Nephron (organoid): ENCODE measurements around the gene RNF26.

ENCODE experiments used
- H3K27ac Mint-ChIP-seq, 3 experiments: 2 replicates each; pipeline ENCODE4 v1.8.0; 2020; ENCODE audit warnings: mixed read lengths in 3 of 3, mild to moderate bottlenecking in 2 of 3, moderate library complexity in 1 of 3
- H3K27me3 Mint-ChIP-seq: 2 replicates; pipeline ENCODE4 v1.8.0; 2021; ENCODE audit warnings: low read depth, mild to moderate bottlenecking, moderate library complexity, mixed read lengths
- H3K36me3 Mint-ChIP-seq: 2 replicates; pipeline ENCODE4 v1.8.0; 2020; ENCODE audit warnings: low read depth, mixed read lengths
- H3K4me1 Mint-ChIP-seq: 2 replicates; pipeline ENCODE4 v1.8.0; 2020; ENCODE audit warnings: mixed read lengths
- H3K4me3 Mint-ChIP-seq, 3 experiments: 2 replicates each; pipeline ENCODE4 v1.8.0; 2020; ENCODE audit warnings: mild to moderate bottlenecking in 3 of 3, mixed read lengths in 3 of 3, moderate library complexity in 2 of 3
- H3K9me3 Mint-ChIP-seq: 2 replicates; pipeline ENCODE4 v1.8.0; 2020; ENCODE audit warnings: mixed read lengths
- TF ChIP-seq, protein P1 (sequence below), 3 experiments: fragments of 200-600 bp; sonication (generic); IDR thresholded peaks; one replicate each; pipeline ENCODE4 v1.5.0; 2021; ENCODE audit warnings: antibody characterized with exemption in 3 of 3; ENCODE audit not compliant: unreplicated experiment in 3 of 3

Gene RNF26

DNA sequence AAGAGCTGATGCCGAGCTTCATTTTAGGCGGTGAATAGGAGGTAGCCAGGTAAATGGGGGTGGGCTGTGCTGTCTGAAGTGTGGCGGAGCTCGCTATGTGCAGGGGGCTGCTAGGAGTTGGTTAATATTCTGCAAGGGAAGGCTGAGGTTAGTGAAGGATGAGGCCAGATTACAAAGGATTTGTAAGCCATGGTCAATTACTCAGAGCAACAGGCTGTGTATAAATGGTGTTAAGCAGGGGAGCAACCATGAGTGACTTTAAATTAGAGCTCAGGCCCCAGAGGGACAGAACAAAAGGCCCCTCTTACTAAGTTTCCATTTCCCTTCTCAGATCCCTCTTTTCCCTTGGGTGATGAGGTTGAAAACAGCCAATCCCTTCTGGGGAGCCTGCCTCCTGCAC, 10.1 kb upstream of the RNF26 start:
- Mint-ChIP-seq H3K27ac (peak overlapping the region; percentile 6 to 40 (median 18)), H3K9me3 (no peaks in the 10 kb centered on the region), H3K27me3 (peaks cover 15% of the 10 kb centered on the region), H3K36me3 (no peaks in the 10 kb centered on the region), H3K4me1 (peaks cover 24% of the 10 kb centered on the region), H3K4me3 (no peak overlapping the region)
- TF ChIP-seq, protein P1, sequence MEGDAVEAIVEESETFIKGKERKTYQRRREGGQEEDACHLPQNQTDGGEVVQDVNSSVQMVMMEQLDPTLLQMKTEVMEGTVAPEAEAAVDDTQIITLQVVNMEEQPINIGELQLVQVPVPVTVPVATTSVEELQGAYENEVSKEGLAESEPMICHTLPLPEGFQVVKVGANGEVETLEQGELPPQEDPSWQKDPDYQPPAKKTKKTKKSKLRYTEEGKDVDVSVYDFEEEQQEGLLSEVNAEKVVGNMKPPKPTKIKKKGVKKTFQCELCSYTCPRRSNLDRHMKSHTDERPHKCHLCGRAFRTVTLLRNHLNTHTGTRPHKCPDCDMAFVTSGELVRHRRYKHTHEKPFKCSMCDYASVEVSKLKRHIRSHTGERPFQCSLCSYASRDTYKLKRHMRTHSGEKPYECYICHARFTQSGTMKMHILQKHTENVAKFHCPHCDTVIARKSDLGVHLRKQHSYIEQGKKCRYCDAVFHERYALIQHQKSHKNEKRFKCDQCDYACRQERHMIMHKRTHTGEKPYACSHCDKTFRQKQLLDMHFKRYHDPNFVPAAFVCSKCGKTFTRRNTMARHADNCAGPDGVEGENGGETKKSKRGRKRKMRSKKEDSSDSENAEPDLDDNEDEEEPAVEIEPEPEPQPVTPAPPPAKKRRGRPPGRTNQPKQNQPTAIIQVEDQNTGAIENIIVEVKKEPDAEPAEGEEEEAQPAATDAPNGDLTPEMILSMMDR (IDR thresholded peaks at IDR 0.05; ENCODE audit: unreplicated experiment in 3 of 3) = no peak

DNA sequence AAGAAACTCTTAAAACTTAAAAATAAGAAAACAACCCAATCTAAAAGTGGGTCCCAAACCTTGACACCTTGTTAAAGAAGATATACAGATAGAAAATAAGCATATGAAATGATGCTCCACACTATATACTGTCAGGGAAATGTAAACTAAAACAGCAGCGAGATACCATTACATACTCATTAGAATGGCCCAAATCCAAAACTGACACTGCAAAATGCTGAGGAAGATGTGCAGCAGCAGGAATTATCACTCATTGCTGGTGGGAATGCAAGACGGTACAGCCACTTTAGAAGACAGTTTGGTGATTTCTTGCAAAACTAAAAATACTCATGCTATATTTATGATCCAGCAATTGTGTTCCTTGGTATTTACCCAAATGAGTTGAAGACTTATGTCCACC, 5.0 kb upstream of the RNF26 start:
- peaks cover 6% of the 10 kb centered on the region for H3K27me3 Mint-ChIP-seq
- H3K4me1 Mint-ChIP-seq = peaks cover 13% of the 10 kb centered on the region
- no peak overlapping the region for H3K27ac Mint-ChIP-seq
- H3K4me3 Mint-ChIP-seq = no peak overlapping the region
- no peaks in the 10 kb centered on the region for H3K9me3 Mint-ChIP-seq
- H3K36me3 Mint-ChIP-seq = no peaks in the 10 kb centered on the region
- TF ChIP-seq, protein P1 (IDR thresholded peaks at IDR 0.05; ENCODE audit: unreplicated experiment in 3 of 3) = no peak

DNA sequence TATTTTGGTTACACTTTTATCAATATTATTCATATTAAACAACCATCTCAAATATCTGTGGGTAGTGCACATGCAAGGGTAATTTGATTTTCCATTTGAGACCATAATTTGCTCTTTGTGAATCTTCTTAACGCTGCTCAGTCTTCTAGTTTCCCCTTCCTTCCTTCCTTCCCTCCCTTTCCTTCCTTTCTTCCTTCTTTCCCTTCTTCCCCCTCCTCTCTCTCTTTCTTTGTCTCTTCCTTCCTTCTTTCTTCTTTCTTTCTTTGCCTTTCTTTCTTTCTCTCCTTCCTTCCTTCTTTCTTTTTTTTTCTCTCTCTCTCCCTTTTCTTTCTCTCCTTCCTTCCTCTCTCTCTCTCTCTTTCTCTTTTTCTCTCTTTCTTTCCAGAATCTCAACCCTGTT, 4.1 kb upstream of the RNF26 start:
- TF ChIP-seq, protein P1 (IDR thresholded peaks at IDR 0.05; ENCODE audit: unreplicated experiment in 3 of 3) = no peak
- H3K9me3 Mint-ChIP-seq = no peaks in the 10 kb centered on the region

DNA sequence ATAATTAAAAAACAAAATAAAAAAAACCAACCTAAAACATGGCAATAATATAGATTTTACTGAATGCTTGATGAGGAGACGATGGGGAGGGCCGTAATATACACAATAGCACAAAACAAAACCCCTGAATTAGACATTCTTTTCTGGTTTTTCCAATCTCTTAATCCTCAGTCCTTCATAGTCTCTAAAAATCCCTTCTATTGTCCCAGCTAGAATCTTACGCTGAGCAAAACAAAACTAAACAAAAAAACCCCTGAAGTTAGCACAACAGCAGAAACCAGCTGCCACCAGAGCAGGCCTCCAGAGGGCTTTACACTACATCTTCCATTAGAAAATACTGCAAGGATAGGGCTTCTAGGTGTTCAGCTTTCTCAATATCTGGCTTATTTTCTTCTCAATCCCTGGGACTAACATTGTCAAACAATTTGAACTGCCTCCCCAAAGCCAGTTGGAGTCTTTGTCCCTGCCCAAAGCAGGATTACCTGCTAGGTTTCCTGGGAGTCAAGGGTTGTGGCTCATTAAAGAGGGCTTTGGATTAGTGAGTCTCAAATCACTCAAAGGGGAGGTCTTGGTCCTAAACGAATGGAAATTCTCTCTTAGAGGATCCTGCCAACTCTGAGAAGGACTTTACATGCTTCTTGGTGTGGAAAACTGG, 2.1 kb upstream of the RNF26 start:
- H3K9me3 Mint-ChIP-seq = no peaks in the 10 kb centered on the region
- peak overlapping the region in 2 of 3 experiments; percentile 11 to 29 for H3K27ac Mint-ChIP-seq
- peaks cover 32% of the 10 kb centered on the region for H3K4me1 Mint-ChIP-seq
- TF ChIP-seq, protein P1 (IDR thresholded peaks at IDR 0.05; ENCODE audit: unreplicated experiment in 3 of 3) = no peak
- H3K4me3 Mint-ChIP-seq = peak overlapping the region; percentile 41 to 54 (median 49)
- H3K36me3 Mint-ChIP-seq = no peaks in the 10 kb centered on the region
- H3K27me3 Mint-ChIP-seq = peaks cover 4% of the 10 kb centered on the region

More for the DNA sequence above, 4.1 kb upstream of the RNF26 start:
- no peaks in the 10 kb centered on the region for H3K36me3 Mint-ChIP-seq
- peaks cover 17% of the 10 kb centered on the region for H3K4me1 Mint-ChIP-seq
- H3K27ac Mint-ChIP-seq = no peak overlapping the region
- H3K27me3 Mint-ChIP-seq = peaks cover 4% of the 10 kb centered on the region
- no peak overlapping the region for H3K4me3 Mint-ChIP-seq

DNA sequence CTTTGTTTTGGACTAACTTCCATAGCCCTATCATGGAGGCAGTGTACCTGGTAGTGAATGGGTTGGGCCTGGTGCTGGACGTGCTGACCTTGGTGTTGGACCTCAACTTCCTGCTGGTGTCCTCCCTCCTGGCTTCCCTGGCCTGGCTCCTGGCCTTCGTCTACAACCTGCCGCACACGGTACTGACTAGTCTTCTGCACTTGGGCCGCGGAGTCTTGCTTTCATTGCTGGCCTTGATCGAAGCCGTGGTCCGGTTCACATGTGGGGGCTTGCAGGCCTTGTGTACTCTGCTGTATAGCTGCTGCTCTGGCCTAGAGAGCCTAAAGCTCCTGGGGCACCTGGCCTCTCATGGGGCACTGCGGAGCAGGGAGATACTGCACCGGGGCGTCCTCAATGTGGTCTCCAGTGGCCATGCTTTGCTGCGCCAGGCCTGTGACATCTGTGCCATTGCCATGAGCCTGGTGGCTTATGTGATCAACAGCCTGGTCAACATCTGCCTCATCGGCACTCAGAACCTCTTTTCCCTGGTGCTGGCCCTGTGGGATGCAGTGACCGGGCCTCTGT, 846 bp downstream of the RNF26 start:
- Mint-ChIP-seq H3K36me3 (no peaks in the 10 kb centered on the region), H3K4me1 (peaks cover 54% of the 10 kb centered on the region), H3K27ac (peak overlapping the region; percentile 69 to 94 (median 87)), H3K4me3 (peak overlapping the region; percentile 99 to 100 (median 99)), H3K27me3 (peaks cover 14% of the 10 kb centered on the region), H3K9me3 (no peaks in the 10 kb centered on the region)
- TF ChIP-seq, protein P1 (IDR thresholded peaks at IDR 0.05; ENCODE audit: unreplicated experiment in 3 of 3) = no peak
